ENCODE data around the gene B3GALT2. TPM values are rescaled to one million over a fixed set of nuclear protein-coding genes. Genes with fewer than 3 reads are reported as not detected.

B3GALT2 gene
- total RNA-seq, 1 experiment from 2014 or later: not detected

DNA sequence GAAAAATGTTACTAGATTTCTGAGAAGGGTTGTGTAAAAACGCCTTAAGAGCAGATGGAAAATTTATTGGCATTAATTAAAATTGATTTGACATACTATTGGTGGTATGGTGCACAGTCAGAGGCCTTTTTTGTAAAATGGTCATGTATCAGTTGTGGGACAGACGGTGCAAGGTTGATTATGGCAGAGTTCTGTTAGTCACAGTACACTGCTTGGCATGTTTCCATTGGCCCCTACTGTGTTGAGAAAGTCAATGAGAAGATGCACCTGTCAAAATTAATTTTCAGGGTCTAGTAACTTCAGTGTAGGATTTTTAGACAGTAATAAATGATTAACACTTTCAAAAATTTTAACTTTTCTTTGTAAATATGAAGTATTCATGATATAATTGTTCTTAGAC, 4.4 kb downstream of the B3GALT2 start:
- no peaks in the 10 kb centered on the region for H3K4me1 ChIP-seq (ENCODE audit: insufficient read depth, low read length)
- H3K36me3 Mint-ChIP-seq (ENCODE audit: insufficient read depth in 1 of 3, low read depth in 3 of 3): 0 out of 7 replicates have a peak, but pooled peaks cover 0 to 3% (median 0%) of the 10 kb centered on the region in 3 experiments
- H3K27me3 ChIP-seq (ENCODE audit: insufficient read depth, low read length): no peaks in the 10 kb centered on the region
- H3K9me3 ChIP-seq (ENCODE audit: control insufficient read depth, low read depth, low read length): no peaks in the 10 kb centered on the region
- H4K91ac ChIP-seq (ENCODE audit: insufficient read length, low read depth, low read length): no peak overlapping the region
- no peak overlapping the region for H3K4me2 ChIP-seq (ENCODE audit: insufficient read depth, insufficient read length, low read length)
- peaks cover 2% of the 10 kb centered on the region for H3K79me1 ChIP-seq (ENCODE audit: insufficient read depth, low read depth, low read length, poor library complexity, severe bottlenecking)
- no peak overlapping the region for H4K5ac ChIP-seq (ENCODE audit: insufficient read length, low read depth, low read length)
- TF ChIP-seq CTCF (conservative IDR thresholded peaks at IDR 0.05): no peak
- H3K27ac ChIP-seq (ENCODE audit: insufficient read length, low read depth, low read length): no peak overlapping the region
- DNase-seq: no peak
- no peak overlapping the region for H3K4ac ChIP-seq (ENCODE audit: low read depth, low read length)
- H3K27me3 Mint-ChIP-seq (ENCODE audit: low read depth): no peaks in the 10 kb centered on the region
- H4K8ac ChIP-seq (replicated peaks; ENCODE audit: insufficient read length, low read depth, low read length): no peak overlapping the region
- no peak overlapping the region for H2AFZ ChIP-seq (ENCODE audit: low read length)
- 100% methylated on average over 1 of the region's 2 CpGs for WGBS (ENCODE audit: extremely low coverage, insufficient read length, low lambda C conversion rate)
- no peak overlapping the region for H3K9ac ChIP-seq (ENCODE audit: extremely low read depth, insufficient read length, low read length)
- peaks cover 13 to 17% of the 10 kb centered on the region in 2 experiments for H3K4me1 Mint-ChIP-seq
- no peaks in the 10 kb centered on the region for H4K20me1 ChIP-seq (ENCODE audit: control insufficient read depth, insufficient read depth, insufficient read length)
- no peak overlapping the region for H3K27ac Mint-ChIP-seq
- no peak overlapping the region for H2BK120ac ChIP-seq (ENCODE audit: low read depth, low read length, poor library complexity, severe bottlenecking)
- H3T11ph ChIP-seq (ENCODE audit: low read length): no peak overlapping the region
- no peak overlapping the region for H2BK12ac ChIP-seq (ENCODE audit: insufficient read length, low read depth, low read length)
- no peak overlapping the region for H3K23ac ChIP-seq (ENCODE audit: insufficient read length, low read depth, low read length)
- no peak overlapping the region for H2BK5ac ChIP-seq (ENCODE audit: insufficient read length, low read length)
- H2AK5ac ChIP-seq (ENCODE audit: insufficient read length, low read length): no peak overlapping the region
- H3K18ac ChIP-seq (ENCODE audit: insufficient read length, low read depth, low read length): no peak overlapping the region
- H2BK15ac ChIP-seq (ENCODE audit: low read depth, low read length): no peak overlapping the region
- H3K79me2 ChIP-seq (ENCODE audit: insufficient read depth, low read length): no peaks in the 10 kb centered on the region; the same call in 1 of the 2 replicates
- no peak overlapping the region for H3K14ac ChIP-seq (ENCODE audit: insufficient read depth, low read length)
- no peak overlapping the region for H2BK20ac ChIP-seq (ENCODE audit: low read depth, low read length, poor library complexity, severe bottlenecking)
- no peaks in the 10 kb centered on the region for H3K23me2 ChIP-seq (ENCODE audit: insufficient read length, low read depth, low read length, poor library complexity, severe bottlenecking)
- no peak overlapping the region for H3K4me3 Mint-ChIP-seq
- H3K56ac ChIP-seq (ENCODE audit: insufficient read length, low read depth, low read length): no peak overlapping the region
- H3K9me3 Mint-ChIP-seq: no peaks in the 10 kb centered on the region
